ENCODE measurements around the gene IFNA4.
"Not testable (repeated sequence)": the region's sequence is repeated elsewhere in the genome, so short reads cannot be mapped to it uniquely, and the experiment has no call there.

DNA sequence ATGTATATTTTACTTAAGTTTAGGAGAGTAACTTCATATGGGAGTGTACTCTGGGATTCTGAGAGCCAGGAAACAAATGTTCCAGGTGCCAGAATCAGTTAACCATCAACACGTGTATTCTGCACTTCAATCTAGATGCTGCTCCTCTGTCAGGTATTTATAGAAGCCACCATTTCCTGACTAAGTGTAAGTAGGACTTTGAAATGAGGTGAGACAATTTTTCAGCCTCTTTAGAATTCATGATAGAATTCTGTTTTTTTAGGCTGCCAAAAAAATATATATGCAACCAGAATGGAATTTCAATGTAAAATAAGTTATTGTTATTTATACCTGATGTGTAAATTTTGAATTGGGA lies 49.0 kb upstream of the IFNA4 start:
- TF ChIP-seq ESRRA (CRISPR knock-in tag; IDR thresholded peaks at IDR 0.05; ENCODE audit: borderline replicate concordance); ZNF232 (CRISPR knock-in tag; IDR thresholded peaks at IDR 0.05); ZNF423 (CRISPR knock-in tag; IDR thresholded peaks at IDR 0.05): not testable (repeated sequence)

All from WTC11 (cell line).